HG03025 (cell line): ENCODE data around the gene COPG1.

Source experiments
- ATAC-seq: cut with Tn5 transposase; IDR thresholded peaks from one replicate; pipeline ENCODE4 v1.9.1; 2021; ENCODE audit warnings: mild to moderate bottlenecking, moderate library complexity; ENCODE audit not compliant: unreplicated experiment, low FRiP score

COPG1 gene

DNA sequence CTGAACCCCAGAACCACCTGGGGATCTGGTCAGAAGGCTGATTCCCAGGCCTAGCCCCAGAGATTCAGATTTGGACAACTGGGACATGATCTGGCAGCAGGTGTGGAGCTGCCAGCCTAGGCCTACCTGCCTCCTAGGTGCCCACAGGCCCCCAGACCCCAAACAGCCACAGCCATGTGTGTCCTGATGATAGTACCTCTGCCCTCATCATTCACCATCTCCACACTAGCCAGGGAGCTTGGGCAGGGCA, 63.9 kb downstream of the COPG1 start:
- no peak for ATAC-seq

DNA sequence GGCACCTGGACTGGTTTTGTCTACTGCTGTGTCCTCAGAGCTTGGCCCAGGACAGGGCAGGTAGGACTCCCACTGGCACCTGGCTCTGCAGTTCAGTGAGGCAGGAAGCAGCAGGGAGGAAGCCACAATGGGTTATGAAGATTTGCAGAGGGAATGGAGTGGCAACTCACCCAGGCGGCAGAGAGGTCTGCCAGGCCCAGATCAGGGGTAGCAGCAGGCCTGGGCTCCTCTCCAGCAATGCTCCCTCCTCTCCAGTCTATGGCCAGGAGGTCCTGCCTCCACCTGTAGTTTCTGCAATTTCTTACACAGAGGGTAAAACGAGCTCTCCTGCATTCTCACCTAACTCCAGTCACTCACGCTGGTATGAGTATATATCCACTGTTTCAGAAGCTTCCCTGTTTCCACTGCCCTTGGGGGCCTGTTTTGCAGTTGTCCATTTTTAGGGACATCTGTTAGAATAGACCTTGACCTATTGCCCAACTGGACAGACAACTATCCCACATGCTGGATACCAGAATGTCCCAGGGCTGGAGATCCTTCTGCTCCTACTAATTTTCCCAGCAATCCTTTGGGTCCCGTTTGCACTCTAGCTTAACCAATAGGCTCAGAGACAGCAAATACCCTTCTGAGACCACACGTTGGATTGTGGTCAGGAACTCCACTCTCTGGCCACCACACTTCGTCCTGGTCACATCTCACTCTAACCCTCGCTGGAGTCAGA, 64.4 kb downstream of the COPG1 start:
- ATAC-seq: no peak

DNA sequence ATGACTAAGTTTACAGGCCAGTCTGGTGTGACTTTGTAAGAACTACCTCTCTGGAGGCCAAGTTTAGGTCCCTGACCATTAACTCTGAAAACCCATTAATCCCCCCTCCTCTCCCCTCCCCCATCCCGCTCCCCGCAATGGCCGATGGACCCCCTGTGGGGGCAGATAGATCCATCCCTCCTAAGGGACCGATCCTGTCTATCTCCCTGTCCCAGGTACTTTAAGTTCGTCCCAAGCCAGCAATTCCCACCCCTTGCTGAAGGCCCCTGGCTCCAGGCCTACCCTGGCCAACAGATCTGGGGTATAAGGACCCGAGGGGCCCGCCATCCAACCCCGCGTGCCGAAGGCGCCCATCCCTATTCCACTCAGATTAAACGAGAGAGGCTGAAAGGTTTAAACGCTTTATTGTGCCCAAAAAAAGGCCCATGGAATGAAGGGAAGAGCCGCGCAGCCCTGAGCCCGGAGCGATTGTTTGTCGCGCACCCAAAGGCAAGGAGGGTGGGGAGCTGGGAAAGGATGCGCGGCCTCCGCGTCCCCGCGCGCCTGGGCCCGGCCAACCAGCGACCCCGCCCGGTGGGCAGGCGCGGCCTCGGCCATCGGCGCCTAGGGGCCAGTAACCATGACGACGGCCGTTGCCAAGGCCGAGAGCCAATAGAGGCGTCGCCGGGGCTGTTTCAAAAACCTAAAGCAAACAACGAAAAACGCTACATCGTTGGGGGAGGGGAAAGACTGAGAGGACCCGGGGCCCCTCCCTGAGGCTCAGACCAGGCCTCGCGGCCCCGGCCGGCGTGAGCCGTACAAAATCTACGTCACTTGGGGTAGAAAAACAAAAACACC, 65.2 kb downstream of the COPG1 start:
- no peak for ATAC-seq

DNA sequence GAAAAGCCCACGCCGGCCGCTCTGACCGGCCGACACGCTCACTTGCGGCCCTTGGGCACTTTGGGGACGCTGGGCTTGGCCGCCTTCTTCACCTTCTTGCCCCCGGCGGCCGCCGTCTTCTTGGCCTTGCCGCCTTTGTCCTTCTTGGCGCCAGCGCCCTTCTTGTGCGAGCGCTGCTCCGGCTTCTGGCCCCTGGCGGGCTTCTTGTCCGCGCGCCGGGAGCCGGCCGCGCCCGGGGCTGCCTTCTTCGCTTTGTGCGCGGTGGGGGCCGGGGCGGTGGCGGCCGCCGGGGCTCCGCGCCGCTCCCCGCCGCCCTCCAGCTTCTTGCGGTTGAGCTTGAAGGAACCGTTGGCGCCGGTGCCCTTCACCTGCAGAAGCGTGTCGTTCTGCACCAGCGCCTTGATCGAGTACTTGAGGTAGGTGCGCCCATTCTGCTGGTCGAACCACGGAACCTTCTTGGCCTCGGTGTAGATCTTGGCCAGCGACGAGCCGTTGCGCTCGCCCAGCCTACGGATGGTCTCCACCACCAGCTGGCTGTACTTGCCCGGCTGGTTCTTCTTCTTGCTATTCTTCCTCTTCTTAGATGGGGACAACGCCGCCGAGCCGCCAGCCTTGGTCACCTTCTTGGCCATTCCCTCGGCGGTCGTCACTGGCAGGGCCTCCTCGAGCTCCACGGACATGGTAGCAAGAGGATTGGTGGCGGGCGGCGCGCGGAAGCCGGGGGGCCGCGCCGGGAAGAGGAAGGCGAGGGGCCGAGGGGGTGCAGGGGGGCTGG, 66.0 kb downstream of the COPG1 start:
- no peak for ATAC-seq

GRCh38 chr3:129315998-129316247, 66.5 kb downstream of the COPG1 start:
- no peak for ATAC-seq

- ATAC-seq: peak; percentile 34
These were observed 67.0 kb downstream of the COPG1 start for GRCh38 chr3:129316248-129317013.

DNA sequence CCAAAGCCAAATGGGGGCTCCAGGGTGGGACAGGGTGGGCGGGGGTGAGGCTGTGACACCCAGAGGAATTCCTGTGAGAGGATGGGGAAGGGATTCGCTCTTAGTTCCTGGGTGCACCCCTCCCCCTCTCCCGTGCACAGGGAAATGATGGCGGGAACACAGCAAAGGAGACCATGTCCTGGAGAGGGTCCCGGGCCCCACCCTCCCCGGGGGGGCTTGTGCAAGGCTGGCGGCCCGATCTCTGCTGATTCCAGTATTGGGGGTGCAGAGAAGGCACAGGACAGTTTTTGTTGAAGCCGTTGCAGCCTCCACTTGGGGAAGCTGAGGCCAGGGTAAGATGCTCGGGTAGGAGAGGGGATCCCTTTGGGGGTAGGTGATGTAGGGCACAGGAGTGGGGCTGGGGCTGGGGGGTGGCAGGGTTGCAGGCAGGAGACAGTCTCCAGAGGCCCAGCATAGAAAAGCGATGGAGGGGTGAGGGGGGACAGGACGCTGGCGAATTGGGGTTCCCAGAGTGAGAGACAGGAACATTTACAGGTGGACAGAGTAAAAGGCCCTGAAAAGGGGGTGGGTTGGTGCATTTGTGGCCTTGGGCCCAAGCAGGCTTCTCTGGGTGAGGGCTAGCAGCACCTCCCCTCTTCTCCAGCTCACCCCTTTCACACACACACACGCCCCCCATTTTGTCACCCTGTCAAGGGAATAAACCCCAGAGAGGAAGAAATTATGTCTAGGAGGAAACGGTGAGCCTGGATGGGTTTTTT, 67.8 kb downstream of the COPG1 start:
- no peak for ATAC-seq

- no peak for ATAC-seq
These were observed 68.4 kb downstream of the COPG1 start for GRCh38 chr3:129317848-129318247.

GRCh38 chr3:129318921-129319320, 69.5 kb downstream of the COPG1 start:
- ATAC-seq: no peak

DNA sequence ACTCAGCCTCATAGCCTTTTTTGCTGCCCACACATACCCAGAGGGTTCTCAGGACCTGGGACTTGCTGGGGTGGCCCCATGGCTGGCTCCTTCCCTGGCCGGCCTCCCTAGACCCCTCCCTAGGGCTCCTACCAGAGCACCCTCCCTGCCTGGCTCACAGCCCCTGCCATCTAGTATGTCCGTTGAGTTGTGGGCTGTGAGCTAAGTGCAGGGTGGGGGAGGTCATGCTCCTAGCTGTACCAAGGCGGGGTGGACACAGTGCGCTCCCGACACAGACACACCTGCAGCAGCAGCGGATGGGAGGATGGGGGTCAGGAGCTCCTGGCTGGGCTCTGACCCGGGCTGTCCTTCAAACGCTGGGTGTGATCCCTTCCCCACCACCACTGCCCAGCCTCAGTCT, 70.9 kb downstream of the COPG1 start:
- no peak for ATAC-seq

DNA sequence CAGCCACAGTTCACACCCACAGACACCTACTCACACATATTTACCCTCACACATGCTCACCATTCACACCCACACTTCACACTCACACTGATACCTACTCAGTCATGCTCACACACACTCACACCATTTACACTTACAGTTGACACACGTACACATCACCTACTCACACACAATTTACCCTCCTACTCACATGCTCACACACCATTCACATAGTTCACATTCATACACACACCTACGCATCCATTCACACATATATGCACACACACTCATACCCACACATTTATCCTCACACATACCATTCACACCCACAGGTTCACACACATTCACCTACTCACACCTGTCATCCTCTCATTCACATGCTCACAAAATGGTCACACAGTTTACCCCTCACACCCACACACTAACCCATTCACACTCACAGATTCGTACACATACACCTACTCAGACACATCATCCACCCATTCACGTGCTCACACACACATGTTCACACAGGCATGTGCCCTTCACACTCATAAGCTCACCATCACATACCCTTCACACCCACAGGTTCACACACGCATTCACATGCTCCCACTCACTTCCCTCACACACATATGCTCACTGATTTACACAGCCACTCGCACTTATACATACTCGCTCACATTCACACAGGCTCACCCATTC, 71.5 kb downstream of the COPG1 start:
- ATAC-seq: no peak

GRCh38 chr3:129321887-129322286, 72.5 kb downstream of the COPG1 start:
- no peak for ATAC-seq

- no peak for ATAC-seq
These were observed 74.4 kb downstream of the COPG1 start for GRCh38 chr3:129323651-129324294.

- no peak for ATAC-seq
These were observed 75.4 kb downstream of the COPG1 start for GRCh38 chr3:129324855-129325254.

GRCh38 chr3:129325383-129325782, 76.0 kb downstream of the COPG1 start:
- ATAC-seq: no peak

- no peak for ATAC-seq
These were observed 76.7 kb downstream of the COPG1 start for GRCh38 chr3:129326138-129326537.

DNA sequence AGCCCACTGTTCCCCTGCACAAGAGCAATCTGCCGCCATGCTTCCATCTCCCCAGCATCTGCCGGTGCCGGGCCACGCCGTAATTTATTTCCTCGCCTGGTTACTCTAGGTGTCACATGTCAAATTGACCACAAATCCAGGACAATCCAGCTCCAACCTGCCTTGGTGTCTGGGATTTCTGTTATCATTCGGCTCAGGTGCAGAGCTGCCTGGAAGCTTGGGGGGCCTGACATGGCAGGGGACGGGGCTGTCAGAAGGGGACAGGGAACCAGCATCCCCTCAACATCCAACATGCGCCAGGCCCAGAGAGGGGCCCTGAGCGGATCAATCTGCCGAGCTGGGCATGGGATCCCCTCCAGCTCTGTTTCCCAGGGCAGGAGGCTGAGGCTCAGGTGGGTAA, 77.2 kb downstream of the COPG1 start:
- no peak for ATAC-seq
